ENCODE data around the gene GABRE. TPM values are rescaled to one million over a fixed set of nuclear protein-coding genes. Genes with fewer than 3 reads are reported as not detected.

GABRE gene
- polyA plus RNA-seq, 1 donor from 2014 or later = 0.10 TPM

DNA sequence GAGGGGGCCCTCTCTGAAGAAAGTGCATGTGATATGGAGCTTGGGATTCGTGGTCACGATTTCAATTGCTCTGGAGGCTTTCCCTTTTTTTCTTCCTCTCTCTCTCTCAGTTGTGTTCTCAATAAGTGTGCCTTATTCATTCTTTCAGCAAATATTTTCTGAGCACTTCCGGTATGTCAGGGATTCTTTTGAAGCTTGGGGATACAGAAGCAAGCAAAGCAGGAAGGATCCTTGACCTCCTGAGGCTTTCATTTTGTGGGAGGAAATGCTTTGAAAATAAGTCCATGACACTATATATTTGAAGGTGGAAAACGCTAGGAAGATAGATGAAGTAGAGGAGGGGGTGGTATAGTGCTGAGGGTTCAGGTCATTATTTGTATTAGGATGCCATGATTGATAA is 12.6 kb upstream of the GABRE start:
- Histone ChIP-seq H3K36me3 (ENCODE audit: insufficient read depth, low read length) (no peaks in the 10 kb centered on the region), H3K4me2 (ENCODE audit: low read length) (no peak overlapping the region), H3K9me2 (ENCODE audit: insufficient read depth, low read length) (no peaks in the 10 kb centered on the region), H3F3A (ENCODE audit: insufficient read depth, low read length, poor library complexity, severe bottlenecking) (no peaks in the 10 kb centered on the region), H3K9me3 (ENCODE audit: low read length) (no peaks in the 10 kb centered on the region), H3K79me2 (replicated peaks; ENCODE audit: insufficient read depth, low read length) (no peaks in the 10 kb centered on the region), H3K27ac (ENCODE audit: low read length) (no peak overlapping the region), H4K20me1 (ENCODE audit: insufficient read depth) (no peaks in the 10 kb centered on the region), H3K4me3 (ENCODE audit: low read length) (no peak overlapping the region), H3K9ac (ENCODE audit: low read length) (no peak overlapping the region), H3K27me3 (ENCODE audit: insufficient read depth, low read depth, low read length) (no peaks in the 10 kb centered on the region), H2AFZ (ENCODE audit: low read depth, low read length) (no peak overlapping the region)
- TF ChIP-seq POLR2AphosphoS5 (IDR thresholded peaks at IDR 0.05) = no peak
- TF ChIP-seq EP300 (conservative IDR thresholded peaks at IDR 0.05; ENCODE audit: poor library complexity, severe bottlenecking) = no peak
- TF ChIP-seq EZH2 (IDR thresholded peaks at IDR 0.05; ENCODE audit: borderline replicate concordance, insufficient read depth, low read length, poor library complexity, severe bottlenecking) = no peak
- TF ChIP-seq, protein P1, sequence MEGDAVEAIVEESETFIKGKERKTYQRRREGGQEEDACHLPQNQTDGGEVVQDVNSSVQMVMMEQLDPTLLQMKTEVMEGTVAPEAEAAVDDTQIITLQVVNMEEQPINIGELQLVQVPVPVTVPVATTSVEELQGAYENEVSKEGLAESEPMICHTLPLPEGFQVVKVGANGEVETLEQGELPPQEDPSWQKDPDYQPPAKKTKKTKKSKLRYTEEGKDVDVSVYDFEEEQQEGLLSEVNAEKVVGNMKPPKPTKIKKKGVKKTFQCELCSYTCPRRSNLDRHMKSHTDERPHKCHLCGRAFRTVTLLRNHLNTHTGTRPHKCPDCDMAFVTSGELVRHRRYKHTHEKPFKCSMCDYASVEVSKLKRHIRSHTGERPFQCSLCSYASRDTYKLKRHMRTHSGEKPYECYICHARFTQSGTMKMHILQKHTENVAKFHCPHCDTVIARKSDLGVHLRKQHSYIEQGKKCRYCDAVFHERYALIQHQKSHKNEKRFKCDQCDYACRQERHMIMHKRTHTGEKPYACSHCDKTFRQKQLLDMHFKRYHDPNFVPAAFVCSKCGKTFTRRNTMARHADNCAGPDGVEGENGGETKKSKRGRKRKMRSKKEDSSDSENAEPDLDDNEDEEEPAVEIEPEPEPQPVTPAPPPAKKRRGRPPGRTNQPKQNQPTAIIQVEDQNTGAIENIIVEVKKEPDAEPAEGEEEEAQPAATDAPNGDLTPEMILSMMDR (IDR thresholded peaks at IDR 0.05; ENCODE audit: poor library complexity, severe bottlenecking) = no peak
- TF ChIP-seq MXI1 (conservative IDR thresholded peaks at IDR 0.05; ENCODE audit: poor library complexity, severe bottlenecking) = no peak
- TF ChIP-seq TAF1 (IDR thresholded peaks at IDR 0.05; ENCODE audit: low read depth) = no peak
- TF ChIP-seq, protein P2, sequence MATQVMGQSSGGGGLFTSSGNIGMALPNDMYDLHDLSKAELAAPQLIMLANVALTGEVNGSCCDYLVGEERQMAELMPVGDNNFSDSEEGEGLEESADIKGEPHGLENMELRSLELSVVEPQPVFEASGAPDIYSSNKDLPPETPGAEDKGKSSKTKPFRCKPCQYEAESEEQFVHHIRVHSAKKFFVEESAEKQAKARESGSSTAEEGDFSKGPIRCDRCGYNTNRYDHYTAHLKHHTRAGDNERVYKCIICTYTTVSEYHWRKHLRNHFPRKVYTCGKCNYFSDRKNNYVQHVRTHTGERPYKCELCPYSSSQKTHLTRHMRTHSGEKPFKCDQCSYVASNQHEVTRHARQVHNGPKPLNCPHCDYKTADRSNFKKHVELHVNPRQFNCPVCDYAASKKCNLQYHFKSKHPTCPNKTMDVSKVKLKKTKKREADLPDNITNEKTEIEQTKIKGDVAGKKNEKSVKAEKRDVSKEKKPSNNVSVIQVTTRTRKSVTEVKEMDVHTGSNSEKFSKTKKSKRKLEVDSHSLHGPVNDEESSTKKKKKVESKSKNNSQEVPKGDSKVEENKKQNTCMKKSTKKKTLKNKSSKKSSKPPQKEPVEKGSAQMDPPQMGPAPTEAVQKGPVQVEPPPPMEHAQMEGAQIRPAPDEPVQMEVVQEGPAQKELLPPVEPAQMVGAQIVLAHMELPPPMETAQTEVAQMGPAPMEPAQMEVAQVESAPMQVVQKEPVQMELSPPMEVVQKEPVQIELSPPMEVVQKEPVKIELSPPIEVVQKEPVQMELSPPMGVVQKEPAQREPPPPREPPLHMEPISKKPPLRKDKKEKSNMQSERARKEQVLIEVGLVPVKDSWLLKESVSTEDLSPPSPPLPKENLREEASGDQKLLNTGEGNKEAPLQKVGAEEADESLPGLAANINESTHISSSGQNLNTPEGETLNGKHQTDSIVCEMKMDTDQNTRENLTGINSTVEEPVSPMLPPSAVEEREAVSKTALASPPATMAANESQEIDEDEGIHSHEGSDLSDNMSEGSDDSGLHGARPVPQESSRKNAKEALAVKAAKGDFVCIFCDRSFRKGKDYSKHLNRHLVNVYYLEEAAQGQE (IDR thresholded peaks at IDR 0.05; ENCODE audit: borderline replicate concordance) = no peak
- TF ChIP-seq SMC3 (conservative IDR thresholded peaks at IDR 0.05; ENCODE audit: poor library complexity) = no peak
- TF ChIP-seq RAD21 (conservative IDR thresholded peaks at IDR 0.05) = no peak

DNA sequence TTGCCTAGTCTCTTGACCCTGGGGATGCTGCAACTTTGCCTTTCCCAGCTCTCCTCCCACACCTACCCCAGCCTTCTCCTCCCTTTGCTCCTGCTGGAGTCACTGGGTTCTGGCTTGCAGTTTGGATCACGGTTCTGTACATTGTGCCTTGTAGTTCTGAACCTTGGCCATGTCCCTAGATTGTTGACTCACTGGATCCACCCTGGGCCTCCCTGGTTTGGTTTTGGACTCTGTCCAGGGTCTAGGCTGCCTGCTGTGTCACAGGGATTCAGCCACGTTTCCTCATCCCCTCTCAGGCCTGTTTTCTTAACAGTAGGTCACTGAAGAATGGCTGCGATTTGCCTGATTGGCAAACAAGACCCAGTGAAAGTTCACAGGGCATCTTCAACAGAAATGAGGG is 11.5 kb upstream of the GABRE start:
- Histone ChIP-seq H3K9me3 (ENCODE audit: low read length) (no peaks in the 10 kb centered on the region), H3K36me3 (ENCODE audit: insufficient read depth, low read length) (no peaks in the 10 kb centered on the region), H4K20me1 (ENCODE audit: insufficient read depth) (no peaks in the 10 kb centered on the region), H2AFZ (ENCODE audit: low read depth, low read length) (no peak overlapping the region), H3K4me3 (ENCODE audit: low read length) (no peak overlapping the region), H3K79me2 (replicated peaks; ENCODE audit: insufficient read depth, low read length) (no peaks in the 10 kb centered on the region), H3K9ac (ENCODE audit: low read length) (no peak overlapping the region), H3K9me2 (ENCODE audit: insufficient read depth, low read length) (no peaks in the 10 kb centered on the region), H3K27ac (ENCODE audit: low read length) (no peak overlapping the region), H3F3A (ENCODE audit: insufficient read depth, low read length, poor library complexity, severe bottlenecking) (no peaks in the 10 kb centered on the region), H3K27me3 (ENCODE audit: insufficient read depth, low read depth, low read length) (no peaks in the 10 kb centered on the region), H3K4me2 (ENCODE audit: low read length) (no peak overlapping the region)
- TF ChIP-seq TAF1 (IDR thresholded peaks at IDR 0.05; ENCODE audit: low read depth) (no peak), POLR2AphosphoS5 (IDR thresholded peaks at IDR 0.05) (no peak), MXI1 (conservative IDR thresholded peaks at IDR 0.05; ENCODE audit: poor library complexity, severe bottlenecking) (no peak), EZH2 (IDR thresholded peaks at IDR 0.05; ENCODE audit: borderline replicate concordance, insufficient read depth, low read length, poor library complexity, severe bottlenecking) (no peak), RAD21 (conservative IDR thresholded peaks at IDR 0.05) (no peak), EP300 (conservative IDR thresholded peaks at IDR 0.05; ENCODE audit: poor library complexity, severe bottlenecking) (no peak), SMC3 (conservative IDR thresholded peaks at IDR 0.05; ENCODE audit: poor library complexity) (no peak)
- TF ChIP-seq, protein P1 (IDR thresholded peaks at IDR 0.05; ENCODE audit: poor library complexity, severe bottlenecking) = no peak
- TF ChIP-seq, protein P2 (IDR thresholded peaks at IDR 0.05; ENCODE audit: borderline replicate concordance) = no peak

Data from neural cell (in vitro differentiated cells).